GM19238 (cell line): ENCODE measurements around the gene RNF215.

Experiments used
- DNase-seq: peaks from one replicate; pipeline ENCODE4 v3.0.0; 2011; ENCODE audit warnings: low spot score; ENCODE audit not compliant: insufficient read length

The RNF215 gene

GRCh38 chr22:30386960-30387827 lies at the start of gene RNF215:
Gene RNF215 (minus strand): TSS chr22:30387411. CDS start chr22:30387313, 98 bp downstream.
- DNase-seq, result peak; percentile 92

DNA sequence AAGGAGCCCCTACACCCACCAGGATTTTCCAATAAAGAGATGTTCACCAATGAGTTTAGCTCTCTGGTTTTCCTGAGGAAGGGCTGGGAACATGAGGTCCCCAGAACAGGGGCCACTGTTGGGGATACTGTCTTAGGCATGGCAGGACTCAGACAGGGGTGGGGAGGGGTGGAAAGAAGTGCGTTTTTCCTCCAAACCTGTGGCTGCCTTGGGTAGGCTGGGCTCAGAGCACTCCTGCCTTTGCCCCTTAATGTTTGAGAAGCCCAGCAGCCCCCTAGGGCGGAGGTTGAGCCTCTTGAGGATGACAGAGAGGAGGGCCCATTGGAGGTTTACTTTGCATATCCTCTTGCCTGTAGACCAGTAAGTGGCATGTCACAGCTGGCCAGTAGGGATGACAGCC lies 49.0 kb upstream of the RNF215 start:
- DNase-seq, result no peak

GRCh38 chr22:30435674-30436126 lies 48.5 kb upstream of the RNF215 start:
- DNase-seq, result no peak

DNA sequence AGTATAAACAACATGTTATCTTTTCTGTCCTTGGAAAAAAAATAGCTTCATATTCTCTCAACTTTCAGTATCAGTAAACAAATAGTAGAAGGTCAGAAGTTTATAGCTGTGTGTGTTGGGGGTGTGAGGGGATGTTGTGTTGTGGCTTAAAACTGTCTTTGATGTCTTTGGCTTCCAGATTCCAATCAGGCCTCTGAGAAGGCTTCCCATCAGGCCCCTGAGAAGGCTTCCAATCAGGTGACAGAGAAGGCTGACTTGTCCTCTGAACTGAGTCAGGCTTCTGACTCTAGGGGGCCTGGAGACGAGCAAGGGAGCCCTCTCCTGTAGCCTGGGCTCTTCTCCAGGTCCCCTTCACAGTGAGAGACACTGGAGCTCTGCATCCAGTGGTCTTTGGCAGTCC lies 47.6 kb upstream of the RNF215 start:
- no peak for DNase-seq

GRCh38 chr22:30433773-30434172 lies 46.6 kb upstream of the RNF215 start:
- DNase-seq, result no peak

DNA sequence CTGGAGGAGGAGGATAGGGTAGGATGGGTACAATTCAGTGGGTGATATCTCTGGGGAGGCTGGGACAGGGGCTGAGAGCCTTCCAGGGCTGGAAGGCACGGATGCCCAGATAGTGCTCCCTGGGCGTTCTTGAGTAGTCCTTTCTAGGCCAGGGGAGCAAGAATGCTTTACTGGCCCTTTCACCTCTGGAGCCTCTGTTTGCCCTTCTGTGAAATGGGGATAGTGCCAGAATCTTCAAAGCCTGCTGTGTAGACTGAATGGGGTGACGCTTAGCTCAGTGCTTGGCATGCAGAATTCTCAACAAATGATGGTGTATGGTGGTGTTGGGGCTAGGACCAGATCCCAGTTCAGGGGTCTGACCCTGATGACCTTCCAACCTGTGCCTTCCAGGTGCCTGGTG lies 46.0 kb upstream of the RNF215 start:
- no peak for DNase-seq

GRCh38 chr22:30432520-30432919 lies 45.3 kb upstream of the RNF215 start:
- no peak for DNase-seq

DNA sequence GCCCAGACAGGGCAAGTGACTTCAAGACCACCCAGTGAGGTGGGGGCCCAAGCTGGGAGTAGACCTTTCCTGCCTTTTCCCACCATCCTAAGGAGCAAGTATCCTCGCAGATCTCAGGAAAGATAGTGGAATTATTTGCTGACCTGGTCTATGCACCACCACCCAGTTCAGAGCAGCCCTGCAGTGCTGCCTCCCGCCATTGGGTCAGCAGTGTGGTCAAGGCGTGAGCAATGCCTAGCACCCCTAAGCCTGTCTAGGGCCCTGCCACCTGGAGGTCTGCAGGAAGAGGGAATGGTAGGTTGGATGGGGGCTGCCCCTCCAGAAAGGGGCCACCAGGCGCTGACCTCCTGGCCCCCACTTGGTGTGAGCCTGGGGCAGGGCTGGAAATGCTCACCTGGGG lies 44.9 kb upstream of the RNF215 start:
- DNase-seq, result no peak

DNA sequence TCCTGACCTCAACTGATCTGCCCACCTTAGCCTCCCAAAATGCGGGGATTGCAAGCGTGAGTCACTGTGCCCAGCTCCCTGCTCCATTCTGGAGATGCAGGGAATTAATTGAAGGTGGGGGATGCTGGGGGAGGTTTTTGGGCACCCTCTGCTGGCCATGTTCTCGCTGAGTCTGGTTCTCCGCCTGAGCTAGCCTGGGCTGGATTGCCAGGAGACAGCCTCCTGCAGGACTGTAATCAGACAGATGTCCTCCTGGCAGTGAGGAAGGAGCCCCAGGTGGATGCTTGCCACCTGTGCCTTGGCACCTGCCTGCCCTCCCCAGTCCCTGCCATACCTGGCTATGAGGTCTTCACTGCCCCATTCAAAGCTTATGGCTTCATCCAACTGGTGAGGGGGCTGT lies 43.7 kb upstream of the RNF215 start:
- DNase-seq, result no peak

- DNase-seq, result no peak
Measured at GRCh38 chr22:30429887-30430286, 42.7 kb upstream of the RNF215 start.

DNA sequence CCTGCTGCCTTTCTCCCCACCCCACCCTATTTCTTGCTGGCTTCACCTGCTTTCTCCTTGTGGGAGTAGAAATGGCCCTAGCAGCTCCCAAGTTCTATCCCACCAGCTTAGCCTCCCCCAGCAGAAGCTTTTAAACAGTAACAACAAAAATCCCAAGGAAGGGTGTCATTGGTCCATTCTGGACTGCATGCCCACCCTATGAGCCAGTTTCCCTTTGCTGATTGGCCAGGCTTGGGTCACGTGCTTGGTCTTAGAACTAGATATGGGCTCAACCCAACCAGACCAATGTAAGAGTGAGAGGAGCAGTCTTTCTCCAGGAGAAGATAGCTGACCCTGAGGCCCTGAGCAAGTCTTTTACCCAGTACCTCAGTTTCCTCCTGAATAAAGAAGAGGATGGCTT lies 40.7 kb upstream of the RNF215 start:
- DNase-seq, result no peak

GRCh38 chr22:30426388-30427353 lies 39.5 kb upstream of the RNF215 start:
- peak; percentile 53 for DNase-seq

- DNase-seq, result peak; percentile 50
Measured at GRCh38 chr22:30425616-30426387, 38.6 kb upstream of the RNF215 start, which contains the start of gene MTFP1. Gene MTFP1 (plus strand): TSS chr22:30425768. CDS start chr22:30425880, 112 bp downstream.

DNA sequence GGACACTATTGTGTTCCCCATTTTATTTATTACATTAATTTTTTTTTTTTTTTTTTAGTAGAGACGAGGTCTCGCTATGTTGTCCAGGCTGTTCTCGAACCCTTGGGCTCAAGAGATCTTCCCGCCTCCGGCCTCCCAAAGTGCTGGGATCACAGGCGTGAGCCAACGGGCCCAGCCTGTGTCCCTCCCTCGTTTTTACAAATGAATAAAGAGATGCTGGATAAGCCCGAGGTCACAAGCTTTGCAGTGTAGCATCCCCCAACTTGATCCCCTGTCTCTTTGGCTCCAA lies 38.1 kb upstream of the RNF215 start:
- no peak for DNase-seq

DNA sequence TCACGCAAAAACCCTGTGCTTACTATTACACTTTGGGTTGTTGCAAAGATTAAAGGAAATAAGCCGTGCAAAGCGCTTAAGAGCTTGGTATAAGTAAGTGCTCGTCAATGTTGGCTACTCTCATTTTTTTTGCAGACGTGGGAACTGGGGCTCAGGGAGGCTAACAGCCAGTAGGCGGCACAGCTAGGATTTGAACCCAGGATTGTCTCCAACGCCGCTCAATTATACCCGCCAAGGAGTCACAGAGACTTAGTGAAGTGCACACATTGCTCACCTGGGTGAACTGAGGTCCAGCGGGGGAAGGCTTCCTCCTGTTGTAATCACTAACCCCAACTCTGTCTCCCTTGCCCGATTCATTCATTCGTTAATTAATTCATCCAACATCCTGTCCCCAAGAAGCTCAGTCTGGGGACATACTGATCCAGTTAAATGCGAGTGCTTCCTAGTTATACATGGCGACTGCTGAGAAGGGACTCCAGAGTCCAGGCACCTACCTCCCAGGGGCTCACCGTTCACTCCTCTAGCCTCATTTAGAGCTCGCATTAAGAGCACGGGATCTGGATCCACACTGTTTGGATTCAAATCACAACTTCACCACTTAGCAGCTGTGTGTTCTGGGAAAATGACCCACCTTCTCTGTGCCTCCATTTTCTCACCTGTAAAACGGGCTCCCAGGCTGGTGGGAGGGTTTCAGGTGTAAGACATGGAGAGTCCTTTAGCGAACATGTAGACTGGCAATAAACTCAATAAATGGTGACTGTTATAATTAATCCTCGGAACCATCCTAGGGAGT lies 37.5 kb upstream of the RNF215 start:
- no peak for DNase-seq

GRCh38 chr22:30423959-30424533 lies 36.8 kb upstream of the RNF215 start:
- DNase-seq, result peak; percentile 94

DNA sequence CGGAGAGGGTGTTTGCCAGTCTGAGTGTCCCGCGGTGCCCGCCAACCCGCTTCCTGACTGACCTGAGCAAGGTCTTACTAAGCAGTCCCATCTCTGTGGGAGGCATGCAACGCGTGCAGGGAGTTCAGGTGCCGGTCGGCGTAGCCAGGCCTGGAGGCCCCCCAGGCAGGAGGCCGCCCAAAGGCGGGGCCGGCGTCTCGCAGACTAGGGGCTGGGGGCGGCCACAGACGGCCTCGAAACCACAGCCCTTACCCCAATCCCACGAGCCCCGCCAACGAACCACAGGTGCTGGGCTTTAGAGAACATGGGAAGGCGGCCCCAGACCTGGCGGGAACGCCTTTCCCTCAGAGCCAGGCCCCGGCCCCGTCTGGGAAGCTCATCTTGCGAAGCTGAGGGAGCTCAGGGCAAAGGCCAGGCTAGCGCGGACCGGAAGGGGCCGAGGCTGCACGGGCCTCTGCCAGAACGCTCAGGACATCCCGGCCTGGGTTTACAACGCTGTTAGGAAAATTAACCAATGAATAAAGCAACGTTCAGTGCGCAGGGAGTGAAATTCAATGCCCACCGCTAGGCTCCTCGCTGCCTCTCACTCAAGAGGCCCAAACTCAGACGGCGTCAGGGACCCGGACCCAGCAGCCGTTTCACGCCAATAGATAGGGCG lies 36.2 kb upstream of the RNF215 start:
- DNase-seq, result peak; percentile 41

- DNase-seq, result no peak
Measured at GRCh38 chr22:30422481-30423300, 35.5 kb upstream of the RNF215 start.
